ENCODE results near the gene FAM180B.
A peak's percentile ranks its signal among the peaks of the same experiment; 100 is the strongest.
"Not testable (repeated sequence)": the region's sequence is repeated elsewhere in the genome, so short reads cannot be mapped to it uniquely, and the experiment has no call there.

Gene FAM180B

DNA sequence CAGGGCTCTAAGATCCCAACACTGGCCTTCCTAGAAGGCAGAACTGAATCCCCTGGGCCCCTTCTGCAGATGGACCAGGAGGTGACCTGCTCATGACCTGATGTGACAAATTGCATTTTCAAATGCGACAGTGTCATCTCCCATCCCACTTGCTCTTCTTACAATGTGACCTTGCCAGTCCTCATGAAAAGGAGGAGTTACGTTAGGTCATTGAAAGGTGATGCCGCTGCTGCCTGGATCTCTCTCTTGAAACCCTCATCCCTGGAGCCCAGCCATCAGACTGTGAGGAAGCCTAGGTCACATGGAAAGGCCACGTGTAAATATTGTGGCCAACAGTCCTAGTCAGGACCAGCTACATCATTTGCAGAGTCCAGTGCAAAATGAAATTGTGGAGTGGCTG lies 13.4 kb downstream of the FAM180B start:
- no peak for DNase-seq

DNA sequence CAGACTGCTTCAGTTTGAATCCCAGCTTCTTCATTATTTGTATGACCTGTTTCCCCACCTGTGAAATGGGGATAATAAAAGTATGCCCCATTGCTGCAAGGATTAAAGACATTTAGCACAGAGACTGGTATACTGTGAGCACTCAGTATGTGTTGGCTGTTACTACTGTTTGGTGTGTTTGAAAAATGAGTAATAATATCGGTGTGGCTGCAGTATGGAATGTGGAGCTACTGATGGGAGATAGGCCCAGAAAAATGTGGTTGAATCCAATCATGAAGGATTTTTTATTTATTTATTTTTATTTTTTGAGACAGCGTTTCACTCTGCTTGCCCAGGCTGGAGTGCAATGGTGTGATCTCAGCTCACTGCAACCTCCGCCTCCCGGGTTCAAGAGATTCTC lies 16.8 kb downstream of the FAM180B start:
- DNase-seq = no peak

DNA sequence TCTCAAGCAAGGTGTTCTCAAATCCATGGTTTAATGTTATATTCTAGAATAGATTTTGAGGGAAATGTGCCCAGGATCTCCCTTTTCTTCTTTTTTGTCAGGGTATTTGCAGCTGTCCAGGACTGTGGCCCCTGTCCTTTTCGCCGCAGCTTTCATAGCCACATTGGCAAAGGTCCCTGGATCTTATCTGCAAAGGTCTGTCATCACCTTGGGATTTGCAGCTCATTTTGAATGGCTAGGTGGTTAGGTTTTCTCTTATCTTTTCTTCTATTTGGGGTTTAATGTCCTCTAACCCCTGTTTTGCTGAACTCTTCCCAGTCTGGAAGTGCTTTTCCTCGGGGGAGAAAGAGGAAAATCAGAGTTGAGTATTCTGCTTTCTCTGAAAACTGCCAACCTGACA lies 19.4 kb downstream of the FAM180B start:
- DNase-seq = no peak

DNA sequence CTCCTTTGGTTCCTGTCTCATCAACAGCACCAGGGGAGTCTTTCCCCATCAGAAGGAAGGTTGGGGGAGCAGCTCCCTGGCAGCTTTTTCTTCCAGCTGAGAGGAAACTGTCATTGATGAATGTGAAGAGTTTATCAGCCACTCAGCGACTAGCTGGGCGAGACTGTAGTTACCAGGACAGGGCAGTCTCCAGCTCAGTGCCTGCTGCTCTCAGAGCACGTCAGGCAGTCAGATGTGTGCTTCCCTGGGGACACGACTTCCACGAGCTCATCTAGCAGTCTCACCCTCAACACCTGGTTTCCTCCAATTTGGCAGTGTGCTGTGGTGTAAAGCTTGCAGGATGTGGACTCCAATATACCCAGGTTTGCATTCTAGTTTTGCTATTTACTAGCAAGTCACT lies 20.3 kb downstream of the FAM180B start:
- DNase-seq = no peak

DNA sequence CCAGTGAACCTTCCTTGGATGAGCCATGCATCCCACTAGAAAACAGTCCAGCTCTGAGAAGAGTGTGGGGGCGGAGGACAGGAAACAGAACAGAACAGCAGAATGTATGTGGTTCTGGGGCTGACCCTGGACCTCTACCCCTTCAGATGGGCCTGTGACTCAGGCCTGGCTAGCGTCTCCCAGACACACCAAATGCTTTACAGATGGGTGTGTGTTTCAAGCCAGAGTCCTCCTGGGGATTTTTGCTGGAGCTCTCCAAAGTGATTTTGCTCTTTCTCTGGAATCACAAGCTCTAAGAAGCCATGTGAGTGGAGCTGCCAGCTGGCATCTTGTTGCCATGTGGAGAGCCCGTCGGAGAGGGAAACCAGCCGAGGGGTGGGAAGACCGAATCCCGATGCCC lies 20.9 kb downstream of the FAM180B start:
- no peak for DNase-seq

DNA sequence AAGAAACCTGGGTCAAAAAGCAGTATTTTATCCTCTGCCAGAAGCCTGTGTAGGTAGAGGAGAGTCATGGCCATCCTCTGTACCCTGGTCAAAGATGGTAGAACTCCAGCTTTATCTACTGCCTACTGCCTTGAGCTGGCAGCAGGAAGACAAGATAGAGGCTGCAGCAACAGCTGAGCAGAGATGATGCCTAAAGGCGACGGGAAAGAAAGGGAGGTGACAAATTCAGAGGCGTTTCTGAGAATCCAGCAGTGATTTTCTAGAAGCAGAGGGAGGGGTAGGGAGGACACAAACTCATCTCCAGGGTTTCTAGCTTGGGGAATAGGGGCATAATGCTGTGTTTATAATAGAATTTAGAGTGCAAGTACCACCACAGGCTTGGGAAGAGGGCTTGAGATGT lies 23.2 kb downstream of the FAM180B start:
- DNase-seq = no peak

DNA sequence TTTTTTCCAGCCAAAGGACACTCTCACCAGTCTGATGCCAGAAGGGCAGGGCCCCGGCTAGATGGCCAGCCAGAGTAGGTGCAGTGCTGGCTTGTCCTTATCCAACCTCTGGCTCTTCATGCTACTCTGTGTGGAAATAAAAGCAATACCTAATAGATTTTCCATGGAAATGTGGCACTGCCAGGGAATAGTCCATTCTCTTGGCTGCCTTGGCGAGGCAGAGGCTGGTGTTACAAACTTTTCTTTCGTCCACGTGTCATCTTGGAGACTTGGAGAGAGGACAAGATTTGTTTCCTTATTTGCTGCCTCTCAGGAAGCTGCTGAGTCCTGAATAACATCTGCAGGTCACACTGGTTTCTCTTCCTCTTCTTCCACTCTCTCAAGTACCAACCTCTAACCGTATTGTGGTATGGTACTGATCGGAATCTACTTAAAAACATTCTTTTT lies 24.9 kb downstream of the FAM180B start:
- DNase-seq = peak; percentile 67

DNA sequence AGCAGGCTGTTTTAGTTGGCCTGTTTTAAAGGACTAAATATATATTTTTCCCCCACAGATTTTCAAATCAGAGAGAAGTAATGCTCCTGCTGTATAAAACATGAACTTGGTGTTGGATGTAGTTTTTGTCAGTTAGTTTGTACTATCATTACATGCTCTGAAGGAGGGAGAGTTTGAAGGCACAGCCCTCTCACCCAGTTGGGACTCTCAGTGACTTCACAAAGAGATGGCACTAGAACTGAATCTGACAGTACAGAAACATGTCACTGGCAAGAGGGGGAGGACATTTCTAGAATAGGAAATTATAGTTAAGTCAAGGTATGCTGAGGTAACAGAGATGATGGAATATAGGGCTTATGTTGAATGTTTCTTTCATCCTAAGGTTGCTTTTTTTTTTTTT lies 28.8 kb downstream of the FAM180B start:
- no peak for DNase-seq

DNA sequence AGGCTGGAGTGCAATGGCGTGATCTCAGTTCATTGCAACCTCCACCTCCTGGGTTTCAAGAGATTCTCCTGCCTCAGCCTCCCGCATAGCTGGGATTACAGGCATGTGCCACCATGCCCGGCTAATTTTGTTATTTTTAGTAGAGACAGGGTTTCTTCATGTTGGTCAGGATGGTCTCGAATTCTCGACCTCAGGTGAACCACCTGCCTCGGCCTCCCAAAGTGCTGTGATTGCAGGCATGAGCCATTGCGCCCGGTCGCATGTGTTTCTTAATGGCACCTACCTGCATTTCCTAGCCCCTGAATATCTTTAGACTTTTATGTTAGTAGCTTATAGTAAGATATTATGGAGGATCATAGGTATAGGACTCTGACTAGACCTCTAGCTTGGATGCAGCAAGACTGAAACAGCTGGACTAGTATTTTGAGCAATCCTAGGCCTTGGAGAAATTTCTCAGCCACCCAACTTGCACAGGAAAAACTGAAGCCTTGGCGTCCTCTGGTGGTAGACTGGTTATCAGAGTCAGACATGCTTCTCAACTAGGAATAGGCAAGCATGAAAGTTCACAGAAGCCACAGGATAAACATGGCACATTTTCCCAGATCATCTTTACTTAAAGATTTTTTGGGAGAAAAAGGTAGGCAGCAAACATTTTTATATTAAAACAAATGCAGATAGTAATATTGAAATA lies 30.4 kb downstream of the FAM180B start:
- peak; percentile 64 for DNase-seq

DNA sequence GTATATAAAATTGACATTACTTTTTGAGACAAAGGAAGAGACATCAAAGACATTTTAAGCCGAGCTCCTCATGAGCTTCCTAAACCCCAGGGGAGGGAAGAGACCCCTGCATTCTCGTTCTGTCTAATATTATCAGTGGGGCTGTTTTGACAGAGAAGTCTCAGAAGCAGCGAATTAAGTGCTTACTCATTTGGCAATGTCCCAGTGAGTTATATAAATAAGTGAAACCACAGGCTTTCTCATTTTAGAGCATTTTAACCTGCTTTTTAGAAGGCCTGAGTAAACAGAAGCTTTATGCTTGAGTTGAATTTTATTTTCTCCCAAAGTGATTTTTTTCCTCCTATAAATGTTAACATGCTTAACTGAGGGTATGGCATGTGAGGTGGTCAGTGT lies 30.9 kb downstream of the FAM180B start:
- DNase-seq = no peak

DNA sequence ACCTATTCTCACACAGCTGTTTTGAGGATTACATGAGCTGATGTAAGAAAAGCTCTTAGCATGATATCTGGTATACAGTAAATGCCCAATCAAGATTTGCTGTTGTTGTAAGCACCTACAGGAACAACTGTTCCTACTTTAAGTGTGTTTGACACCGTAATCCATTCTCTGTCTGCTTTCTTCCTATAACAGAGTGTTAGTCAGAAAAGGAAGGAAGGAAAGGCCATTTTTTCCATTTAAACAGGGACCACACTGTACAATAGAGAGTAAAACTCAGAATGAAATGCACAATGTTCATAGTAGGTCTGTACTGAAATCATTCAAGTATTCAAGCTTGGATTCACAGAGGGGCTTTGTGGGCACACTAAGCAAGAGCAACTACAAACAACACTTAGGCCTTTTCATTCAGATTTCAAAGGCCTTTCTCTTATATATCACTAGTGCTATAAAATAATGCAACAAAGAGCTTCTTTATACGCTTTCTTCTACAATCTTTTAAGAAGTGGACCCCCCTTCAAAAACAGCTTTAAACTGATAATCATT lies 34.4 kb downstream of the FAM180B start:
- no peak for DNase-seq

DNA sequence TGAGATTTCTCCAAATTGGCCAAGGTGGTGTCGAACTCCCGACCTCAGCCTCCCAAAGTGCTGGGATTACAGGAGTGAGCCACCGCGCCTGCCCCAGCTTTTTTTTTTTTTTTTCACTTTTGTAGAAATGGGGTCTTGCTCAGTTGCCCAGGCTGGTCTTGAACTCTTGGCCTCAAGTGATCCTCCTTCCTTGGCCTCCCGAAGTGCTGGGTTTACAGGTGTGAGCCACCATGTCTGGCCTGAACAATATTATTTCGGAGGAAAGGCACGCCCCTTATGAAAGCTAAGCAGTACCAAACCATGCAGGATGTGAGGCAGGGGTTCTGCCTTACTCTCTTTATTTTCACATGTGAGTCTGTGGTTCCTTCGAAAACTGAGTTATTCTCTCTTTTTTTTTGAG lies 39.8 kb downstream of the FAM180B start:
- no peak for DNase-seq

DNA sequence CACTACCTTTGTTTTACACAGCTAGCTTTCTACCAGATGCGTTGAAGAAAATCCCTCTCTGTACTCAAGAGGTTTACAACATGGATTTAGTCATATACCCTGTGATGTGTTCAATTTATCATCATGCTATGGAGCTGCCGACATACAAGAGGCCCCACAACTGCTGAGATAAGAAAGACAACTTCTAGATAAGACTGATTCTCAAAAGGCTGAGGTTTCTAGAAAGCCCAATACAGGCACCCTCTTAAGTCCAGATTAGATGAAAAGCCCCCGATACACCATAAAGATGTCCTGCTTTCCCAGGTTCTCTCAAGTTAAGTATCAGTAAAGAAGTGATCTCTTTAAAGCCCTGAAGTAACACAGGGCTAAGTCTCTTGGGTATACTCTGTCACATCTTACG lies 41.5 kb downstream of the FAM180B start:
- DNase-seq = no peak

DNA sequence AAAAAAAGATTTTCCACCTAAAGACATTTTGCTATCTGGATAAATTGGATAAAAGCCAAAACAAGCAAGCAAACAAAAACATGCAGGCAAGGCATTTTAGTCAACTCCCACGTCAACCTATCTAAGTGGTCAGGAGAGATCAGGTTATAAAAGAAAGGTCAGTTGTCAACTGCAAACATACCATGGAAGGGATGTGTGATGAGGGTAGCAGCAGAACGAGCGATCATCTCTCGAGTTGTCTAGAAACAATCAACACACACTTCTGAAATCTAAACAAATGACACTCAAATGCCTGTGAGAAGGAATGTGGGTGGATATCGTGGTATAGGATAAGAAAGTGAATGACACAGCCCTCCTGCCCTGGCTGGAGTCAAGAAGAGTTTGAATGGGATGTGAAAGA lies 45.0 kb downstream of the FAM180B start:
- DNase-seq = no peak

DNA sequence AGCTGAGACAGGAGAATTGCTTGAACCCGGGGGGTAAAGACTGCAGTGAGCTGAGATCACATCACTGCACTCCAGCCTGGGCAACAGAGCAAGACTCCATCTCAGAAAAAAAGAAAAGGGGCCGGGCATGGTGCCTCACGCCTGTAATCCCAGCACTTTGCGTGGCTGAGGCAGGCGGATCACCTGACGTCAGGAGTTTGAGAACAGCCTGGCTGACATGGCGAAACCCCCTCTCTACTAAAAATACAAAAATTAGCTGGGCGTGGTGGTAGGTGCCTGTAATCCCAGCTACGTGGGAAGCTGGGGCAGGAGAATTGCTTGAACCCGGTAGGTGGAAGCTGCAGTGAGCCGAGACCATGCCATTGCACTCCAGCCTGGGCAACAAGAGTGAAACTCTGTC lies 49.9 kb downstream of the FAM180B start:
- not testable (repeated sequence) for DNase-seq

Data from suppressor macrophage treated with lipopolysaccharide for 4 hours (primary cell).